MM.1S (cell line): ENCODE measurements around the gene TTC13.

Source experiments
- CTCF ChIP-seq: fragments of 300-600 bp; sonication (generic); IDR thresholded peaks from 2 replicates; pipeline ENCODE4 v1.5.1; 2016; ENCODE audit warnings: antibody characterized with exemption, low read length, mixed read lengths
- EZH2 ChIP-seq: fragments of 300-600 bp; sonication (generic); optimal IDR thresholded peaks from 2 replicates; pipeline ENCODE3; 2017; ENCODE audit warnings: low read depth, mild to moderate bottlenecking, antibody characterized with exemption, low read length, mixed read lengths

DNA sequence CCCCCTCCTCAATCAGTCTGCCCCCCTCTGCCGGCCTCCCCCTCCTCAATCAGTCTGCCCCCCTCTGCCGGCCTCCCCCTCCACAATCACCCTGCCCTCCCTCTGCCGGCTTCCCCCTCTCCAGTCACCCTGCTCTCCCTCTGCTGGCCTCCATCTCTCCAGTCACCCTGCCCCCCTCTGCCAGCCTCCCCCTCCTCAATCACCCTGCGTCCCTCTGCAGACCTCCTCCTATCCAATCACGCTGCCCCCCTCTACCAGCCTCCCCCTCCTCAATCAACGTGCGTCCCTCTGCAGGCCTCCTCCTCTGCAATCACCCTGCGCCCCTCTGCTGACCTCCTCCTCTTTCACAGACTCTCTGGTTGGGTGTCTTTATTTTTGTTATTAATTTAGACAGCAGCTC lies 98.9 kb downstream of the TTC13 start:
- TF ChIP-seq EZH2: no peak
- TF ChIP-seq CTCF: no peak
